Heart left ventricle (tissue), 16 donors: ENCODE results near the gene DMBT1. TPM values are rescaled to one million over a fixed set of nuclear protein-coding genes. Genes with fewer than 3 reads are reported as not detected.

ENCODE experiments used
- ATAC-seq, 4 donors: fragments of 200-7000 bp; cut with Tn5 transposase; one replicate each; pipeline ENCODE4 v1.9.1; 2020 to 2022; ENCODE audit warnings: moderate library complexity in 4 of 4, mild to moderate bottlenecking in 3 of 4, moderate number of reproducible peaks in 1 of 4
- DNase-seq, 5 donors: peaks; one replicate each; pipeline ENCODE4 v3.0.0-alpha.2; 2020
- H3K27ac ChIP-seq, 12 donors: fragments of 200-600 bp; sonication (generic) in 4 of 12; one replicate each; pipeline versions ENCODE4 v1.5.0 to v1.8.0; 2016 to 2022; ENCODE audit warnings: mild to moderate bottlenecking in 2 of 12
- H3K27me3 ChIP-seq, 9 donors: fragments of 200-600 bp; sonication (generic) in 2 of 9; one replicate each; pipeline versions ENCODE4 v1.5.1 to v1.8.0; 2016 to 2022; ENCODE audit warnings: mild to moderate bottlenecking in 3 of 9
- H3K36me3 ChIP-seq, 9 donors: fragments of 200-600 bp; sonication (generic) in 2 of 9; one replicate each; pipeline versions ENCODE4 v1.5.0 to v1.8.0; 2018 to 2022; ENCODE audit warnings: mild to moderate bottlenecking in 2 of 9
- H3K4me1 ChIP-seq, 12 donors: fragments of 200-600 bp; sonication (generic) in 4 of 12; one replicate each; pipeline versions ENCODE4 v1.5.0 to v1.8.0; 2016 to 2022; ENCODE audit warnings: mild to moderate bottlenecking in 3 of 12
- H3K4me3 ChIP-seq, 12 donors: fragments of 200-600 bp; sonication (generic) in 4 of 12; one replicate each; pipeline versions ENCODE4 v1.5.0 to v1.8.0; 2017 to 2022; ENCODE audit warnings: mild to moderate bottlenecking in 9 of 12, moderate library complexity in 4 of 12
- H3K9me3 ChIP-seq, 12 donors: fragments of 200-600 bp; sonication (generic) in 4 of 12; one replicate each; pipeline versions ENCODE4 v1.5.0 to v1.8.0; 2016 to 2022; ENCODE audit warnings: mild to moderate bottlenecking in 1 of 12
- CTCF ChIP-seq, 12 donors: fragments of 200-600 bp; sonication (generic) in 4 of 12; IDR thresholded peaks; one replicate each; pipeline versions ENCODE4 v1.5.0 to v1.8.0; 2018 to 2022; ENCODE audit warnings: antibody characterized with exemption in 12 of 12, mild to moderate bottlenecking in 5 of 12
- POLR2A ChIP-seq, 2 donors: fragments of 450-650 bp; IDR thresholded peaks; one replicate each; pipeline ENCODE4 v1.6.1; 2017; ENCODE audit warnings: antibody characterized with exemption in 2 of 2, mild to moderate bottlenecking in 2 of 2, moderate library complexity in 2 of 2
- WGBS, 4 donors: extraction: QIAGEN DNeasy Blood & Tissue Kit in 2 of 4; methylation state at CpG; one replicate each; pipeline versions ENCODE4 v1.1.5 to v1.1.7; 2013 to 2018; 5-methylcytosine and 5-hydroxymethylcytosine counted together
- intact Hi-C, 10 donors: fragments of 100-400 bp; cut with DNase I; formaldehyde crosslinking; loops; one replicate each; pipeline versions ENCODE4 v1.11.1 to v1.14.2; 2022
- polyA plus RNA-seq, 2 donors: library from polyadenylated mRNA; stranded (reverse); fragments of 200-250 nt; gene quantifications; one replicate each; pipeline ENCODE4 v1.2.3, GENCODE V29; 2013
- total RNA-seq, 9 donors: library from RNA; depleted of rRNA in 2 of 9; stranded (reverse); fragments of >200 nt in 2 of 9; fragmentation: NEBNext Ultra II Directional in 3 of 9; extraction: Animal tissue kit (Norgen Biotek cat#: 25700) in 3 of 9; gene quantifications; one replicate each; pipeline versions ENCODE4 v1.1.0 to v1.2.4, GENCODE V29; 2016 to 2023
- donor health status: ischemic (EF 13 %, LVEDD 7.1; RV severe dilation, severe dysfunction).
- donor health status: healthy with polysubstance abuse.
- donor health status: DM: no; HTN: yes; CAD: no.
- donor health status: DM: no; HTN: no; CAD: no.
- donor health status: ischemic (EF 25% LVEDD 6.9; RV normal size, moderate dysfunction).
- donor health status: ischemic (EF 25% LVEDD 5.7; RV mildly dilated, moderate dysfunction).
- donor health status: healthy.
- donor health status: DM: yes; HTN: yes; CAD: no.
- donor health status: ischemic (EF 35%, LVEDD 5.7; RV mildly dilated, moderate dysfunction).
- donor health status: nonischemic (EF 11% LVEDD 7.7; RV severe dilation, severe dysfunction).
- donor health status: DM: yes; HTN: yes; CAD: no.
- donor health status: PGD.
- donor health status: ischemic (EF 29% LVEDD 5.4; RV normal size, mild dysfunction).
- donor health status: nonischemic (EF 23%, LVEDD 6.1; RV moderate dilation, normal function).

Gene DMBT1
- total and polyA plus RNA-seq, 11 donors: 0.04 to 0.49 (median 0.10) TPM; not detected in 5

DNA sequence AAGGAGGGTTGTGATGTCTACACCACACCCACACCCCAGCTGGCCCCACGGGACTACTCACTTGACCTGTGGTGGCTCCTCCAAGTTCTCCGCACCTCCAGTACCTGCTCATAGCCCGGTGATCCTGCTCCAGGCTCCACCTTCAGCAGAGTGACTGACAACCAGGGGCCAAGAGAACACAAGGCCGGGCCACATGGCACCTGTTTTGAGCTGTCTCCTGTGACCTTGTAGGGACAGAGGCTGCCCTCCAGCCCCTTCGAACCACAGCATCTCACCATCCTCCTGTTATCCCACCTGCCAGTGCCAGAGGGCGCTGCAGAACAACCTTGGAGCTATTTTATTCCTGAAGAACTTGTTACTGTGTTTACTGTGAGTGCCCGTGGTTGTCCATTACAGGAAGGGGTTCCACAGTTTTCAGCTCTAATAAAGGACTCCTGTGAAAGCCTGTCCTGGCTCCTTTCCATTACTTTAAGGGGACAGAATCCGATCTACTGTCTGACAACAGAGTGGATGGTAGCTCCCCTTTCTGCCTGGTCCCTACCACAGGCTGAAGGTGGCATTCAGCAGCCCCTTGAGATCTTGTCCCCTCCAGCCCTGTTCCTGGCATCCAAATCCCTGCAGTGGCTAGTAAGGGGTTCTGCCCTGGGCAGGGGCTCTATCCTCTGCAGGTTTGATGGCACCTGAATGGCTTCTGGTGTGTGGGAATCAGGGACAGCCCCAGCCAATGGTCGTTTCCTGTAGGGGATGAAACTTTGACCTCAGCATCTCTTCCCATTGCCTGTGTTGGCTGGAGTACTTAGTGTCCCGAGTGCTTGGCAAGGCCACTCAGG lies 88.3 kb downstream of the DMBT1 start:
- intact Hi-C loops: loop anchor here in 9 of 10 donors (1.0 to 10.0 kb wide), 5 partner anchors 53 to 906 kb away; no protein-coding TSS in a partner anchor
- ATAC-seq (peak; percentile 54 to 83 (median 69)), DNase-seq (peak in 4 of 5 donors; percentile 24 to 51 (median 48))
- H3K27me3 ChIP-seq: peaks cover 0 to 5% (median 0%) of the 10 kb centered on the region in 9 donors
- no peak overlapping the region for H3K27ac ChIP-seq
- no peaks in the 10 kb centered on the region for H3K36me3 ChIP-seq
- H3K4me1 ChIP-seq: peaks cover 0 to 4% (median 0%) of the 10 kb centered on the region in 12 donors
- no peaks in the 10 kb centered on the region for H3K9me3 ChIP-seq
- no peak overlapping the region for H3K4me3 ChIP-seq
- 20 to 35% (median 32%) methylated on average over 8 to 10 of the region's 10 CpGs for WGBS, 4 donors
- TF ChIP-seq CTCF (IDR thresholded peaks at IDR 0.05) (peak; percentile 62 to 88 (median 79)), POLR2A (IDR thresholded peaks at IDR 0.05) (no peak)

- intact Hi-C loops: loop anchor here in 5 of 10 donors (2.0 to 10.0 kb wide), 4 partner anchors 52 to 905 kb away; no protein-coding TSS in a partner anchor
- Histone ChIP-seq H3K27ac (no peak overlapping the region), H3K4me1 (peaks cover 0 to 4% (median 0%) of the 10 kb centered on the region in 12 donors), H3K27me3 (peaks cover 0 to 5% (median 0%) of the 10 kb centered on the region in 9 donors), H3K36me3 (no peaks in the 10 kb centered on the region), H3K9me3 (no peaks in the 10 kb centered on the region), H3K4me3 (no peak overlapping the region)
- ATAC-seq (no peak), DNase-seq (no peak)
- WGBS, 4 donors: 76 to 83% (median 79%) methylated on average over 5 of the region's 5 CpGs
- TF ChIP-seq POLR2A (IDR thresholded peaks at IDR 0.05) (no peak), CTCF (IDR thresholded peaks at IDR 0.05) (no peak)
Measured at GRCh38 chr10:122649903-122650302, 89.3 kb downstream of the DMBT1 start.

DNA sequence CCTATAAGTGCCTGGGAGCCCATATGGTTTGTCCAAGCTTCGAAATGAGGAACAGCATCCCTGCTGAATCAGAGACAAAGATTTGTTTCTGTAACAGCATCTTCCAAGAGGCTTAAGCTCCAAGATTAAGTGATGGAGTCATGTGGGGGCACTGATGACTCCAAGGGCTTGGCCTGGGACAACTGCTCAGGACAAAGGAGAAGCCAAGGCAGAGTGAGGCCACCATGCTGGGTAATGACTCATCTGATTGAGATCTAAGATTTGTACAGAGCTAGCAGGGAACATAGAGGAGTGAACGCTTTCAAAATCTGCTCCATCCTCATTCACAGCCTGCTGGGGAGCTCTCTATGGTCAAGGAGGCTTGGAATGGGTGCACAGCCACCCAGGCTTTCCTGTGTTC lies 89.8 kb downstream of the DMBT1 start:
- Histone ChIP-seq H3K27me3 (peaks cover 0 to 5% (median 0%) of the 10 kb centered on the region in 9 donors), H3K36me3 (no peaks in the 10 kb centered on the region), H3K4me3 (no peak overlapping the region), H3K9me3 (no peaks in the 10 kb centered on the region), H3K27ac (no peak overlapping the region), H3K4me1 (peaks cover 0 to 4% (median 0%) of the 10 kb centered on the region in 12 donors)
- DNase-seq (no peak), ATAC-seq (no peak)
- TF ChIP-seq POLR2A (IDR thresholded peaks at IDR 0.05) (no peak), CTCF (IDR thresholded peaks at IDR 0.05) (no peak)
- intact Hi-C loops: no loop called here
- WGBS, 4 donors: 71 to 92% (median 82%) methylated on average over 2 of the region's 2 CpGs

DNA sequence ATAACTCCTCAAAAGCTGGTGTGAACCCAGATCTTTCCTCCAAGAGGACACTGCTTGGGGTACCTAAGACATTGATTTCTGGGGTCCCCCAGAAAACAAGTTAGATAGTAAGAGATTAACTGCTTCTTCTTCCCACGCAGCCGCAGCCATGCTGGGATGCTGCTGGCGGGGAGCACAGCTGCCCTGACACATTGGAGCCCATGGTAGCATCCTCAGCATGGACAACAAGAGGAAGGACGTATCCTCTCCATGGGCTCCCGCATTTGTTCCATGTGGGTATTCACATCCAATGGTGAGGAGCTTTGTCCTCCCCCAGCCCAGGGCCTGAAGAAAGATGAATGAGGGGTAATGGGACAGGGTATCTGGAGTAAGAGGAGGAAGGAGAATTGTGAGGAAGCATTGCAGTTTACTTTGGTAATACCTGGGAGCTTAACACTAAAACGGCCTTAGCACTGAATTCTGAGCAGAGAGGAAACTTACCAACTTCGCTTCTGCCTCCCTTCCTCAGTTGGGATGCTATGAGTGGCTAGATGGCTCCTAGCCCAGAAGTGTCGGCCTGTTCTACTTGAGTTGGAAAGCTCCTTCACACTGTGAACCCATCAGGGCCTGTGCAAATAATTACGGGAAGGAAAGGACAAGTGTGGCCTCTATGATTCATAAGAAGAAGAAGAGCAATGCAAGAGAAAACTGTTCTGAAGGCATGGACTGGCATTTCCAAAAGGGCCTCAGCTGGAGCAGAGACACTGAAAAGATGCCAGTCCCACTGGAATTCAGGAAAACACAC lies 95.2 kb downstream of the DMBT1 start:
- WGBS, 4 donors: 84 to 90% (median 88%) methylated on average over 8 to 9 of the region's 9 CpGs
- DNase-seq (no peak), ATAC-seq (no peak)
- Histone ChIP-seq H3K9me3 (no peaks in the 10 kb centered on the region), H3K36me3 (no peaks in the 10 kb centered on the region), H3K4me1 (no peaks in the 10 kb centered on the region), H3K27me3 (peaks cover 0 to 5% (median 0%) of the 10 kb centered on the region in 9 donors), H3K4me3 (no peak overlapping the region), H3K27ac (no peak overlapping the region)
- TF ChIP-seq CTCF (IDR thresholded peaks at IDR 0.05) (no peak), POLR2A (IDR thresholded peaks at IDR 0.05) (no peak)
- intact Hi-C loops: no loop called here
